ENCODE measurements around the gene FGFRL1. TPM values are rescaled to one million over a fixed set of nuclear protein-coding genes. Genes with fewer than 3 reads are reported as not detected.

Gene FGFRL1
- polyA plus RNA-seq, 1 donor from 2014 or later = 0.97 TPM

DNA sequence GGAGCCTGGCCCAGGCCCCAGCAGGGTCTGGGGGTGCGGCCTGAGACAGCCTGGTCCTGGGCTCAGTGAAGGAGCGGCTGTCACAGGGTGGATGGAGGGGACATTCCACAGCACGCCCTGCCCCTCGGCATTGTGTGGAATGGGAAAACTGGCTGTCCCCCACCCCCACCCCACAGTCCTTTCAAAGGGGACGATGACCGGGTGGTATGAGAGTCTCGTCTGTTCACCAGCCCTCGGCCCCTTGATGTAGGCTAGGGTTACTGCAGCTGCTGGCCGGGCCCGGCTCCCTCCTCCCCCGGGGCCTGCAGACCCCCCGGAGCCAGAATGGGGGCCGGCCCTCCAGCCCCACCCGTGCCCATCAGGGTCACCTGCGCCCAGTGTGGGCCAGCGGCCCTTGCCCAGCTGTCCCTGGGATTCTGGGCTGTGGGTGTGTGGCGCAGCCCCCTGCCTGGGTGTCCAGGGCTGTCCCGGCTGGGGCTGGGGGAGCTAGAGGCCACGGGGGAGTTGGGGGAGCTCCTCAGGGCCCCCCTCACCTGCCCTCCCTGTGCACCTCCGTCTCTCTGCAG lies 11.7 kb downstream of the FGFRL1 start:
- H3K9ac ChIP-seq (ENCODE audit: low read length) = no peak overlapping the region
- TF ChIP-seq REST (IDR thresholded peaks at IDR 0.05; ENCODE audit: borderline replicate concordance) (no peak), POLR2AphosphoS5 (IDR thresholded peaks at IDR 0.05) (no peak), CTCF (IDR thresholded peaks at IDR 0.05; ENCODE audit: poor library complexity, severe bottlenecking) (no peak), EZH2 (IDR thresholded peaks at IDR 0.05; ENCODE audit: borderline replicate concordance, insufficient read depth, low read length, poor library complexity, severe bottlenecking) (no peak), MXI1 (conservative IDR thresholded peaks at IDR 0.05; ENCODE audit: poor library complexity, severe bottlenecking) (no peak), TAF1 (IDR thresholded peaks at IDR 0.05; ENCODE audit: low read depth) (no peak), RAD21 (conservative IDR thresholded peaks at IDR 0.05) (no peak), SMC3 (conservative IDR thresholded peaks at IDR 0.05; ENCODE audit: poor library complexity) (no peak), EP300 (conservative IDR thresholded peaks at IDR 0.05; ENCODE audit: poor library complexity, severe bottlenecking) (no peak)
- H3K27ac ChIP-seq (ENCODE audit: low read length) = no peak overlapping the region
- H3K4me3 ChIP-seq (ENCODE audit: low read length) = no peak overlapping the region
- no peaks in the 10 kb centered on the region for H3F3A ChIP-seq (ENCODE audit: insufficient read depth, low read length, poor library complexity, severe bottlenecking)
- no peak overlapping the region for H3K4me2 ChIP-seq (ENCODE audit: low read length)
- H3K36me3 ChIP-seq (ENCODE audit: insufficient read depth, low read length) = no peaks in the 10 kb centered on the region
- no peaks in the 10 kb centered on the region for H3K9me3 ChIP-seq (ENCODE audit: low read length)
- H4K20me1 ChIP-seq (ENCODE audit: insufficient read depth) = no peaks in the 10 kb centered on the region
- H2AFZ ChIP-seq (ENCODE audit: low read depth, low read length) = no peak overlapping the region
- peaks cover 4% of the 10 kb centered on the region for H3K79me2 ChIP-seq (replicated peaks; ENCODE audit: insufficient read depth, low read length)
- H3K9me2 ChIP-seq (ENCODE audit: insufficient read depth, low read length) = no peaks in the 10 kb centered on the region
- no peaks in the 10 kb centered on the region for H3K27me3 ChIP-seq (ENCODE audit: insufficient read depth, low read depth, low read length)

DNA sequence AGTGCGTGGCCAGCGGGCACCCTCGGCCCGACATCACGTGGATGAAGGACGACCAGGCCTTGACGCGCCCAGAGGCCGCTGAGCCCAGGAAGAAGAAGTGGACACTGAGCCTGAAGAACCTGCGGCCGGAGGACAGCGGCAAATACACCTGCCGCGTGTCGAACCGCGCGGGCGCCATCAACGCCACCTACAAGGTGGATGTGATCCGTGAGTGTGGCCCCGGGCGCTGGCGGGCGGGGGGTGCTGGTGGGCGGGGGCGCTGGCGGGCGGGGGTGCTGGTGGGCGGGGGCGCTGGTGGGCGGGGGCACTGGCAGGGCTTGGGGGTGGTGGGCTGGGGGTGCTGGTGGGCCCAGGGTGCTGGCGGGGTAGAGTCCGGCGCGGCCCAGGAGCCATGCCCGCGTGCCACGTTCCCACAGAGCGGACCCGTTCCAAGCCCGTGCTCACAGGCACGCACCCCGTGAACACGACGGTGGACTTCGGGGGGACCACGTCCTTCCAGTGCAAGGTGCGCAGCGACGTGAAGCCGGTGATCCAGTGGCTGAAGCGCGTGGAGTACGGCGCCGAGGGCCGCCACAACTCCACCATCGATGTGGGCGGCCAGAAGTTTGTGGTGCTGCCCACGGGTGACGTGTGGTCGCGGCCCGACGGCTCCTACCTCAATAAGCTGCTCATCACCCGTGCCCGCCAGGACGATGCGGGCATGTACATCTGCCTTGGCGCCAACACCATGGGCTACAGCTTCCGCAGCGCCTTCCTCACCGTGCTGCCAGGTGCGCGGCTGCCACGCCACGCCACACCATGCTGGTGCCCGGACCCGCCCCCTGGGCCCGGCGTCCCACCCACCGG lies 12.7 kb downstream of the FGFRL1 start:
- TF ChIP-seq RAD21 (conservative IDR thresholded peaks at IDR 0.05) (no peak), TAF1 (IDR thresholded peaks at IDR 0.05; ENCODE audit: low read depth) (no peak), REST (IDR thresholded peaks at IDR 0.05; ENCODE audit: borderline replicate concordance) (no peak), POLR2AphosphoS5 (IDR thresholded peaks at IDR 0.05) (no peak), EZH2 (IDR thresholded peaks at IDR 0.05; ENCODE audit: borderline replicate concordance, insufficient read depth, low read length, poor library complexity, severe bottlenecking) (no peak), MXI1 (conservative IDR thresholded peaks at IDR 0.05; ENCODE audit: poor library complexity, severe bottlenecking) (no peak), SMC3 (conservative IDR thresholded peaks at IDR 0.05; ENCODE audit: poor library complexity) (no peak), CTCF (IDR thresholded peaks at IDR 0.05; ENCODE audit: poor library complexity, severe bottlenecking) (no peak), EP300 (conservative IDR thresholded peaks at IDR 0.05; ENCODE audit: poor library complexity, severe bottlenecking) (no peak)
- H3K4me2 ChIP-seq (ENCODE audit: low read length) = no peak overlapping the region
- H3K9ac ChIP-seq (ENCODE audit: low read length) = no peak overlapping the region
- H3F3A ChIP-seq (ENCODE audit: insufficient read depth, low read length, poor library complexity, severe bottlenecking) = no peaks in the 10 kb centered on the region
- no peaks in the 10 kb centered on the region for H4K20me1 ChIP-seq (ENCODE audit: insufficient read depth)
- H3K79me2 ChIP-seq (replicated peaks; ENCODE audit: insufficient read depth, low read length) = peaks cover 2% of the 10 kb centered on the region
- H3K36me3 ChIP-seq (ENCODE audit: insufficient read depth, low read length) = no peaks in the 10 kb centered on the region
- no peak overlapping the region for H3K4me3 ChIP-seq (ENCODE audit: low read length)
- no peaks in the 10 kb centered on the region for H3K9me3 ChIP-seq (ENCODE audit: low read length)
- H3K27me3 ChIP-seq (ENCODE audit: insufficient read depth, low read depth, low read length) = no peaks in the 10 kb centered on the region
- no peaks in the 10 kb centered on the region for H3K9me2 ChIP-seq (ENCODE audit: insufficient read depth, low read length)
- no peak overlapping the region for H2AFZ ChIP-seq (ENCODE audit: low read depth, low read length)
- H3K27ac ChIP-seq (ENCODE audit: low read length) = no peak overlapping the region

All from neural cell (in vitro differentiated cells).